ENCODE data around the gene LTK.

GRCh38 chr15:41490355-41490754, 23.3 kb downstream of the LTK start:
- TF ChIP-seq CTCF (IDR thresholded peaks at IDR 0.05; ENCODE audit: low read depth, low read length) (no peak), EZH2phosphoT487 (IDR thresholded peaks at IDR 0.05; ENCODE audit: low read depth) (no peak)
